ENCODE results near the gene SRA1.

The SRA1 gene

DNA sequence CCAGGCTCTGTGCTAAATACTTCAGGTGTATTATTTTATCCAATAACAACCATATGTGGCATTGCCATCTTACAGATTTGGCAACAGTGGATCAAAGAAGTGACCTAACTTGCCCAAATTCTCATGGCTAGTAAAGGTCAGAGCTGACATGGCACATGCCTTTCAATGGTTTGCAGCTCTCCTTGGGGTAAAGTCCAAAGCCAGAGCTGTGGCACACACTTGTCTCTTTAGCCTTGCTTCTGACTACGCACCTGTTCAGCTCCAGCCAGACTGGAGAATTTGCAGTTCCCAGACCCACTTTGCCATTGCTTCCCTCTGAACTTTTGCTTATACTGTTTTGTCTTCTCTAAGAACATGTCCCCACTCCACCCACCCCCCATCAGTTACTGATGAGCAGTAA lies 13.2 kb upstream of the SRA1 start:
- DNase-seq (ENCODE audit: low read depth), result no peak

DNA sequence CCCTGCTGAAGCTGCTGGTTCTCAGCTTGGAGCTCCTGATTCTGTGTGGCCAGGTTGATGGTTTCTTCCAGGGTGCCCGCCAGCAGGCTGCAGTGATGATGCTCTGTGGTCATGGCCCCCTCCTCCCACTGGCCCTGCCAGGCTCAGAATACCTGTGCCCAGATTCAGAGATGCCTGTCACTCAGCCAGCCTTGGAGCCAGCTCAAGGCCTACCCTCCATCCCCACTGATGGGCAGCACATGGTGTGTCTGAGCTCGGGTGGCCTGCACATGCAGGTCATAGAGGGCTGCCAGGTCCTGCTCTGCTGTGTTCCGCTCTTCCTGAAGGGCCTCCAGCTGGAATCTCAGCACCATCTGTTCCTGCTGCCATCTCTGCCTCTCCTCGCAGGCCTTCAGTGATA lies 12.8 kb upstream of the SRA1 start:
- no peak for DNase-seq (ENCODE audit: low read depth)

DNA sequence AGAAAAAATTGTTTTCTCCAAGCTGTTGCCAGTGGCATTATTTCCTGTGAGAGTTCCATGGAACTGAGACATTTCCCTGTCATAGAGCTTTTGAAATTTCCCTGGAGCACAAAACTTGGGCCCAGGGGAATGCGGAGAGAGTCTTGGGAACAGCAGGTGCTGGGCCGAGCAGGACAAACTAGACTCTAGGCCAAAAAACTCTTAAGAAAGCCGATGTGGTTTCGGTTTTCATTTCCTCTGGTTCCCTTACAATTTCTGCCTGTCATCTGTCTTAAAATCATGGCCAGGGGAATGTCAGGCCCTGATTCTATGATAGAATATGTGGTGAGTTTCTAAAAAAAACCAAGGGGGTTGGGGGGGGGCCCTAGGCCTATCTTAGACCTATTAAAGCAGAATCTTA lies 11.9 kb upstream of the SRA1 start:
- DNase-seq (ENCODE audit: low read depth), result no peak

DNA sequence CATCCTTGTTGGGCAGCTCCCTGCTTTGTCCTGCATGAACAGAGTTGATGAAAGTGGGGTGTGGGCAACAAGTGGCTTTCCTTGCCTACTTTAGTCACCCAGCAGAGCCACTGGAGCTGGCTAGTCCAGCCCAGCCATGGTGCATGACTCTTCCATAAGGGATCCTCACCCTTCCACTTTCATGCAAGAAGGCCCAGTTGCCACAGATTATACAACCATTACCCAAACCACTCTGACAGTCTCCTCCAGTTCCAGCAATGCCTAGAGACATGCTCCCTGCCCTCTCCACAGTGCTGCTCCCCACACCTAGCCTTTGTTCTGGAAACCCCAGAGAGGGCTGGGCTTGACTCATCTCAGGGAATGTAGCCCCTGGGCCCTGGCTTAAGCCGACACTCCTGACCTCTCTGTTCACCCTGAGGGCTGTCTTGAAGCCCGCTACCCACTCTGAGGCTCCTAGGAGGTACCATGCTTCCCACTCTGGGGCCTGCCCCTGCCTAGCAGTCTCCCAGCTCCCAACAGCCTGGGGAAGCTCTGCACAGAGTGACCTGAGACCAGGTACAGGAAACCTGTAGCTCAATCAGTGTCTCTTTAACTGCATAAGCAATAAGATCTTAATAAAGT lies 11.3 kb upstream of the SRA1 start:
- DNase-seq (ENCODE audit: low read depth), result no peak

DNA sequence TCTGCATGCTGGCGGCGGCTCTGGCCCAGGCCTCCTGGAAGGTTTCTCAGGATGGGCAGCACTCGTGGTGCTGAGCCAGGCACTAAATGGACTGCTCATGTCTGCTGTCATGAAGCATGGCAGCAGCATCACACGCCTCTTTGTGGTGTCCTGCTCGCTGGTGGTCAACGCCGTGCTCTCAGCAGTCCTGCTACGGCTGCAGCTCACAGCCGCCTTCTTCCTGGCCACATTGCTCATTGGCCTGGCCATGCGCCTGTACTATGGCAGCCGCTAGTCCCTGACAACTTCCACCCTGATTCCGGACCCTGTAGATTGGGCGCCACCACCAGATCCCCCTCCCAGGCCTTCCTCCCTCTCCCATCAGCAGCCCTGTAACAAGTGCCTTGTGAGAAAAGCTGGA lies 10.6 kb upstream of the SRA1 start:
- DNase-seq (ENCODE audit: low read depth), result no peak

- no peak for DNase-seq (ENCODE audit: low read depth)
These were observed 10.0 kb upstream of the SRA1 start for GRCh38 chr5:140567136-140567818.

GRCh38 chr5:140566665-140567064 lies 9.4 kb upstream of the SRA1 start:
- no peak for DNase-seq (ENCODE audit: low read depth)

- DNase-seq (ENCODE audit: low read depth), result peak; percentile 54
These were observed 8.5 kb upstream of the SRA1 start for GRCh38 chr5:140565780-140566095.

DNA sequence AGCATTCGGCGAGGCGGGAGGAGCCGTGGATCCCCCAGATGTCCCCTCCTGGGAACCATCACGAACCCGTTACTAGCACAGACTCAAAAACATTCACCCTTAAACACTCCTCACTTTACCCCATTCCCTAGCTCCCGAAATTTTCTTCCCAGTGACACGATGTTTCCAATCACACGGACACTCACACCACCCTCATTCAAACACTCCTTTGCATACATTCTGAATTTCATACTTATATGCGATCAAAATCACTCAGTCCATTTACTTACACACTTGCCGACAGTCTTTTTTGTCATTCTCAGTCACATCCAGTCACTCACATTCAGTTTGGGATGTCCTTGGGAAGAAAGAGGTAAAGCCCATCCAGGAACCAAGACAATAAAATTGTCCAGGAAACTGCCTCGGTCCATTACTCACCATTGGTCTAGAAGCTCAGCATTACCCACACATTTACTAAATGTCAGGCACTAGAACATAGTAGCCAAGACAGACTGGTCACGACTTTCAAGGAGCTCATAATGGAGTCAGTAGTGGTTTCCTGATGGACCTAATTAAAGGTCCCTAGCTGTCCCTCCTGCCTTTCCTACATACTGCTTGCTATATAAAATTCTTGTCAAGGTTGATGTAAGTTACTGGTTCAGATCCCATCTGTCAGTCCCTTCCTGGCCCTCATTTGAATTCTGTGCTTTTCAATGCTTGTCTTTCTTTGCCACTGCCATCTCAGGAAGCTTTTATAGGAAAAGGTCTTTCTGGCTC lies 7.9 kb upstream of the SRA1 start:
- peak; percentile 31 for DNase-seq (ENCODE audit: low read depth)

DNA sequence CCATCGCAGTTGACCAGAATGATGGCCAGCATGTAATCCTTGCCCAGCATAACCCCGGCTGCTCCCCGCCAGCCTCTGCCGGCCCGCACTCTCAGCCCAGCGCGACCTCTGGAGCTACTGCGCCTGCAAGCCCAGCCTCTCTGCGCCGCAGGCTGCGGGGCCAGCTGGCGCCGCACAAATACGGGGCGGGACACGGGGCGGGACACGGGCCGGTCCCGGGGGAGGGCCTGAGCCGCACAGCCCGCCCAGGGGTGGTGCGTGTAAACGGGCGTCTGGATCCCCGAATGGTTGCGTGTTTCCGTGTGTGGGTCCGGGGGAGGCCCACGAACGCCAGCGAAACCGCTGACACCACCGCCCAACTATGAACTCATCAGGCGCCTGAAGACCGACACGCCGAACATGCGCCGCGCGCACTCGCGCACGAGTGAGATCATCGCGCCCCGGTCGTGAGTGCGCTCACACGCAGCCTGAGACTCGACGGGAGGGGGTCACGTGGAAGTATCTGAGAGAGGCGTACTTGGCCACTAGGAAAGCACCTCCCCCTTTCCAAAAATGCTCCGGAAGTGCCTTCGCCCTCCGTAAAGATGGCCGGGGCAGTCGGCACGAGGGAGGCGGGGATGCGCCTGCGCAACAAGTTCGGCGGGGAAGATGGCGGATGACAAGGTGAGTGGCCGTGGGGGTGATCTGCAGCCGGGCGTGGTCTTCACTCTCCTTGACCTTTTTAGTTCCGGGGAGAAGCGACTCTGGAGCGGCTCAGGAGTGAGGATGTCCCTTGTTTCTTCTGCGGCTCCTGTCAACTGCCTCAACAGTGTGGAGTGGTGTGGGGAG lies 7.1 kb upstream of the SRA1 start, which contains the start of the genes APBB3 and SLC35A4:
APBB3 (minus strand) TSS at position 403 of the 828 bp plus-strand sequence; CDS start at position 50, 353 bp downstream.
SLC35A4 (plus strand) TSS at position 633 of the 828 bp plus-strand sequence. CDS start 2,342 bp downstream, outside the sequence.
- DNase-seq (ENCODE audit: low read depth), result peak; percentile 100

- DNase-seq (ENCODE audit: low read depth), result no peak
These were observed 6.3 kb upstream of the SRA1 start for GRCh38 chr5:140563596-140563995.

DNA sequence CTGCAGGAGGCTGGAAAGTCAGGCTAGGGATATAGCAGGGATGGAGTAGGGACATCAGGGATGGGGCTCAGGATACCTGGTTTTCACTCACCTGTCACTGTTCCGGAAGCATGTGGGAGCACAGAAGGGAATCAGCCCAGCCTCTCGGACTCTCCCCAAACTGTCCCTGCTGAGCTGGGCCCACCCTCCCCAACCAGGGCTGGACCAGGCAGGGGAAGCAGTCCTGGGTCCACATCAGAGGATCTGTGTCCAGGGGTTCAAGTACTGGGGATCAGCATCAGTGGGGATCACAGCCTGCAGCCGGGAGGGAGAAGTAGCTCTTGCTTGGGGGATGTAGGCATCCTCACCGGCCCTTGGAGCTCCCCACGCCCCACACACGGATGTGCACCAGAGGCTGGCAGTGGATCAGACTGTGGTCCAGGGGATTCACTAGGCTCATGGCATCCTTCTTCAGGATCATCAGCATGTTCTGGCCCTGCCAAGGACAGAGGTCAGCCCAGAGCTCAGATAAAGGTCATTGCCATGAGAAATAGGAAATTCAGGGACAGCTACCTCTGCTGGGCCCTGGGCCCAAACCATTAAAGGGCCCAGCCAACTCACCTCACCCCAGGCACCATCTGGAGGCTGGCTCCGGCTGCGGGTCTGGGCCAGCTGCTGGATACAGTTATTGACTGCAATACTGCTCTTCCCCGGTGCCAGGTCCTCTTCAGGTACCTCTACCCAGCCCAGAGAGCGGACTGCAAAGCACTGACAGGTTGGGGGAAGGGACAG lies 4.7 kb upstream of the SRA1 start:
- no peak for DNase-seq (ENCODE audit: low read depth)

DNA sequence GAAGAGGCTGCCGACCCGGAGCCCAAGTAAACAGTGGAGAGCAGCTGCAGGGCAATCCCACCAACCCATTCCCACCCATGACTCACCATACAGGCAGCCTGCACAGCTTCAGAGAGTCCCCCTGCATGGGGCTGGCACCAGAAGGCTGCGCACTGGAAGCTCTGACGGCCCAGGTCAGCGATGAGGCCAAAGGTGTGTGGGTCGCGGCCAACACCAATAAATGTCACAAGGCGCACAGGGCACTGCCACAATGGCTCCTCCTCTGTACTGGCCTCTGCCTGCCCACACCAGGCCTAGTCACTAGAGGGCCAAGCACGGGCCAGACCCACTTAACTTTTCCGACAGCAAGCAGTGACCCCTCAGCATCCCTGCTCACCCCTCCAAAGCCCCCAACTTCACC lies 3.0 kb upstream of the SRA1 start:
- DNase-seq (ENCODE audit: low read depth), result no peak

- no peak for DNase-seq (ENCODE audit: low read depth)
These were observed 1.3 kb upstream of the SRA1 start for GRCh38 chr5:140558542-140558941.

DNA sequence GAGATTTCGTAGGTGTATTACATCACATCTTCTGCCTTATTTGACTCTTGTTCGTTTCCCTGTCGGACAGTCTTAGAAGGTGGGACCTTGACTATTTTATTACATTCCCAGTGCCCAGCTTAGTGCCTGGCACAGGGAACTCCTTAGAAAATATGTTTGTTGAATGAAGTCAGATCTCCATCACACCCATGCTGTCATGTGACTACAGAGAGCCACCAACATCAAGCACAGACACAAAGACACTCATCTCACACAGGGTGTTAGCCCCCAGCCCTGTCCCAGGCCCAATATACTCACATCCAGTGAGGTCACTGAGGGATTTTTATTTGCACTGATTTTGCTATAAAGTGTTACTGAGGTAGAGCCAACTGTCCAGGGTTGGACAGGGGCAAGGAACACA lies 692 bp upstream of the SRA1 start:
- DNase-seq (ENCODE audit: low read depth), result no peak

DNA sequence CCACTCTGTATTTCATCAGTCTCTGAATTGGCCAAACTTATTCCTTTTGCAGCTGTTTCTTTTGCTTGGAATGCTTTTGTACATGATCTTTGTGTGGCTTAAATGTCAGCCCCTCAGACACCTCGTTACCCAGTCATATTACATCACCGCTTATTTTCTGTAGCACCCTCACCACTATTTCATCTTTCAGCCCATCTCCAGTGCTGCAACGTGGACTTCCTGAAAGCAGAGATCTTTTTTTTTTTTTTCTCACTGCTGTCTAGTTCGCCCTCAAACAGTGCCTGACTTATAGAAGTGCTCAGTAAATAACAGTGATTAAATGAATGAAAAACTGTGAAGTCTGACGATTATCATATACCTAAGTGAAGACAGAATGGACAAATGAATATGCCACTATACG lies 835 bp downstream of the SRA1 start:
- peak; percentile 40 for DNase-seq (ENCODE audit: low read depth)

DNA sequence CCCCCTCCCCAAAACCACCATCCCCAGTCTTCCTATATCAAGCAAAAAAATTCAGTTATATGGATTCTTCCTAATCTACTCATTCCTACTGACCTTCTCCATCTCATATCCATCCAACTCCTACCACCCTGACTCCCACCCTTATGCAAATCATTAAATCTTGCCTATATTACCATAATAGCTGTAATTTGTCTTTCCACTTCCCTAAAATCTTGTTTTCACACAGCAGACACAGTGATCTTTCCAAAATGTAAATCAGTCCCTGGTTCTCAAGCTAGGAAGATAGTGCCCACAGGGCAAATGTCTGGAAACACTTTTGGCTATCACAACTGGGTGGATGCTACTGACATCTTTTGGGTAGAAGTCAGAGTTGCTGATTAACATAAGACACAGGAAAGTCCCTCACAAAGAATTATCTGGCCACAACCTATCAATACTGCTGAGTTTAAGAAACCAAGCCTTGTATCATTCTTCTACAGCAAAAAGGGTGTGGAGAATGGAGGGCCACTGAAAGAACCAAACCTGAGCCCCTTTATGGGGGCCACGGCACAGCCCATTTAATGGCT lies 1.4 kb downstream of the SRA1 start:
- DNase-seq (ENCODE audit: low read depth), result no peak

DNA sequence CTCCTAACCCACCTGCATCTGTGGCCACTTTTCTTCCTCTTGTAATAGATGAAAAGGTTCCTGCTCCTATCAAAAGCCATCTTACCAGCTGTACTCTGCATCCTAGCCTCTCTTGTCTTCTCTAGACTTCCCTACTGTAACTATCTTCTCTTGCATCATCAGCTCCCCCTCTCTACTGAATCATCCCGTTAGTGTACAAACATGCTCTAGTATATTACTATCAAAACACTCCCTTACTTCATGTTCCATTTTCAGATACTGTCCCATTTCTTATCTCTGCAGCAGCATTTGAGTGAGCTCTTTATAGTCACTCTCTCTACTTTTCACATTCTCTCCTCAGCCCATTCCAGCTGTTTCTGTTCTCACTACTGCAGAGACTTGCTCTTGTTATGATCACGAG lies 2.8 kb downstream of the SRA1 start:
- DNase-seq (ENCODE audit: low read depth), result peak; percentile 87

DNA sequence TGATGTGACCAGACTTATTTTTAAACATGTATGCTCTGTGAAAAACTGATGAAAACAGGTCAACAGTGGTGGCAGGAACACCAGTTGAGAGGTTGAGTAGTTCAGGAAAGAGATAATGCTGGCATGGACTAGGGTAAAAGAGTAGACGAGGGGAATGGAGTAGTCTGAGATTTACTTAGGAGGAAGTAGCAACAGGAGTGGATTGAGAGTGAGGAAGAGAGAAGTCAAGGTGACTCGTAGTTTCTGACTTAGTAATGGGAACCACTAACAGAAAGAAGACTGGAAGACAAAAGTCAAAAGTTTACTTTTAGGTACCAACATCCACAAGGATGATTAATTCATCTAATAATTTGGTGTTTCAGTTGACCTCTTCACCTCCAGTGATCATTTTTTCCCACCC lies 3.6 kb downstream of the SRA1 start:
- DNase-seq (ENCODE audit: low read depth), result no peak

- no peak for DNase-seq (ENCODE audit: low read depth)
These were observed 5.4 kb downstream of the SRA1 start for GRCh38 chr5:140551872-140552271.
